ENCODE data around the gene RCOR1.
A peak's percentile ranks its signal among the peaks of the same experiment; 100 is the strongest.

The RCOR1 gene

GRCh38 chr14:102738373-102739189 lies 146.1 kb downstream of the RCOR1 start:
- no peak overlapping the region for H3K27ac ChIP-seq
- no peak for TF ChIP-seq CTCF (conservative IDR thresholded peaks at IDR 0.05)

DNA sequence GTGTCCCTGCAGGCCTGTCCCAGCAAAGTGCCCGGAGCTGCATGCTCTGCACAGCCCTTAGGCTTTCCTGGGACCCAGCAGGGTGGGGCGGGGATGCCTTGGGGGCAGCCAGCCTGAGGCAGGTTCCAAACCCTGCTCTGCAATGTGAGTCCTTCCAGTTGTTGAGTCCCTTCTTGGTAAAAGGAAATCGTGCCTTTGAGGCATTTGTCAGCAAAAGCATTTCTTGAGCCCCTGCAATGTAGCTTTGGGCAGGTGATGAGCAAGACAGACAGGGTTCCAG lies 146.7 kb downstream of the RCOR1 start:
- H3K27ac ChIP-seq = no peak overlapping the region
- no peak for TF ChIP-seq CTCF (conservative IDR thresholded peaks at IDR 0.05)

DNA sequence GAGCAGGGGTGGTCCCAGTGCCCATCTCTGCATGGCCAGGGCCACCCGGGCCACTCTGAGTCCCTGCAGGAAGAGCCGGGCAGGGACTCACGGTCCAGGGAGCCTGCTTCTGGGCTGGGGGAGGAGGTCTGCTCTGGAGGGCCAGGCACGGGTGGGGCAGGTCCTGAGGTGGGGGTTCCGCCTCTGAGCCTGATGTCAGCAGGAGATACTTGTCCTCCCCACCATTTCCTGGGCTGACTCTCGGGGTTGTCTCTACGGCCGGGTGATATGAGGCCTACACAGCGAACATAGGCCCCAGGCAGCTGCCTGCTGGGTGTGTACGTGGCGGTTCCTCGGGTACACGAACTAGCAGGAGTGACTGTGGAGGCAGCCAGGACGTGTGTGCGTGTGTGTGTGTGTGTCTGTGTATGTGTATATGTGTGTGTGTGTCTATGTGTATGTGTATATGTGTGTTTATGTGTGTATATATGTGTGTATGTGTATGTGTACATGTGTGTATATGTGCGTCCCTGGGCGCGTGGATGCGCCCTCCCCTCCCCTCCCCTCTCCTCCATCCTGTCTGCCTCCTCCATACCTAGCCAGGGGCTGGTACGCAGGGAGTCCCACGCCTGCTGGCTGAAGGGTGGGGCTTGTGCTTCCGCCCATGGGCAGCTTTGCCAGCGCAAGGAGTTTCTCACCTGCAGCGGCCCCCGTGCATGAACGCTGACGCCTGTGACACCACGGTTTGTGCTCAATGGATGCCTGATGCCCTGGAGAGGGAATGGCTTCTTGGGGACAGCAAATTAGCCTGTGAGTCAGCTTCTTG lies 154.4 kb downstream of the RCOR1 start:
- no peak overlapping the region for H3K27ac ChIP-seq
- no peak for TF ChIP-seq CTCF (conservative IDR thresholded peaks at IDR 0.05)

DNA sequence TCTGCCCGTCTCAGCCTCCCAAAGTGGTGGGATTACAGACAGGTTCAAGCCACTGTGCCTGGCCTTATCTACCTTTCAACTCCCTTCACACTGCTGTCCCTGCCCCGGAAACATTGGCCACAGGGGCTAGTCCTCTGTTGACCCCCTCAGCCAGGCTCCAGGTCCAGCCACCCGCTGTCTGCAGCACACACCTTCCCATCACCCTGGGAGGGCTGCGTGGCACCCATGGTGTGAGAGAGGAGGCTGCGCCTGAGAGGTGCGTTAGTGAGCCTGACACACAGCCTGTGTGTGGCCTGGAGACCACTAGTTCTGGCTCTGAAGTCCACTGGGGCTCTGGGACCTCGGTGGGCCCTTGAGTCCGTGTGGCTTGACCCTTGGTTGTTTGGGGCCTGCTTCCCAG lies 156.4 kb downstream of the RCOR1 start:
- no peak for TF ChIP-seq CTCF (conservative IDR thresholded peaks at IDR 0.05)
- no peak overlapping the region for H3K27ac ChIP-seq

GRCh38 chr14:102749393-102750305 lies 157.2 kb downstream of the RCOR1 start:
- H3K27ac ChIP-seq = peak overlapping the region; percentile 24; the same call in 1 of the 2 replicates
- no peak for TF ChIP-seq CTCF (conservative IDR thresholded peaks at IDR 0.05)

DNA sequence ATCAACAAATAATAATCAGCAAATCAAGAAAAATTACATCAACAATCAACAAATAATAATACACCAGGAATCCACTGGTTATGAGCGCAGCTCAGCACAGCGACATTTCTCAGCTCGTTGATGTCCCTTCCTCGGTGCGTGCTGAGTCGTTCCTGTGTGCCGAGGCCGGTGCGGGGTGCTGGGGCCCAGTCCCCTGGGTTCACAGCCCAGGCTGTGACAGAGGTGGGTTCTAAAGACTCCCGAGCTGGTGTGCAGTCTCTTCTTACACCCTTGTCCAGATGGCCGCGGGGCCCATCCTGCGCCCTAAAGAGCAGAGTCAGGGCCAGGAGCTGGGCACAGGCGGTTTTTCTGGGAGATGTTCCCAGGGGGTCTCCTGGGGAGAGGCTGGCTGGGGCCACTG lies 157.9 kb downstream of the RCOR1 start:
- peak overlapping the region; percentile 24; the same call in 1 of the 2 replicates for H3K27ac ChIP-seq
- no peak for TF ChIP-seq CTCF (conservative IDR thresholded peaks at IDR 0.05)

DNA sequence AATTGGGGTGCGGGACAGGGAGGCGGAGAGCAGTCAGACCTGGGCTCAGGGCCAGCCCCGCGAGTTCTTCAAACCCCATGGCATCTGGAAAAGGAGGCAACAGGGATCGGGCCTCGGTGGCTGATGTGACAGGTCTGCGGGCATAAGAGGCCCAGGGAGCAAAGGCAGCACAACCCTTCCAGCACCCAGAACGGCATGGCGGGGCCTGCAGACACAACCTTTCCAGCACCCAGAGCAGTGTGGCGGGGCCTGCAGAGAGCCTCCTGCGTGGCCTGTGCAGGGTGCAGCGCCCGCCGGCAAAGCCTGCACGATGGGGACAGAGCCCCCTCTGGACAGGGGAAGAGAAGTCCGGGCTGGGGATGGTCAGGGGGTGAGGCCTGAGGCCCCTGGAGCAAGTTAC lies 158.6 kb downstream of the RCOR1 start:
- TF ChIP-seq CTCF (conservative IDR thresholded peaks at IDR 0.05) = no peak
- no peak overlapping the region for H3K27ac ChIP-seq

Data from VCaP (cell line).